LNCaP clone FGC (cell line): ENCODE data around the gene SLC25A21.

Source experiments
- DNase-seq: peaks from one replicate; pipeline ENCODE4 v3.0.0-alpha.2; 2011; ENCODE audit warnings: low read depth
- H3K4me3 ChIP-seq: 2 replicates; pipeline ENCODE4 v1.5.1; 2011; ENCODE audit warnings: mild to moderate bottlenecking, low read depth, low read length, control low read depth
- CTCF ChIP-seq: IDR thresholded peaks from 2 replicates; pipeline ENCODE4 v1.5.1; 2012; ENCODE audit warnings: mild to moderate bottlenecking; ENCODE audit not compliant: control insufficient read depth, insufficient read depth; ENCODE audit errors: extremely low read depth

The SLC25A21 gene

GRCh38 chr14:37203423-37203822, 31.0 kb upstream of the SLC25A21 start:
- H3K4me3 ChIP-seq = no peak overlapping the region
- no peak for TF ChIP-seq CTCF
- no peak for DNase-seq

- DNase-seq = no peak
- no peak for TF ChIP-seq CTCF
- H3K4me3 ChIP-seq = no peak overlapping the region
Observed at GRCh38 chr14:37202812-37203211, 30.4 kb upstream of the SLC25A21 start.

- DNase-seq = no peak
- H3K4me3 ChIP-seq = no peak overlapping the region
- no peak for TF ChIP-seq CTCF
Observed at GRCh38 chr14:37202265-37202664, 29.9 kb upstream of the SLC25A21 start.

- DNase-seq = no peak
- TF ChIP-seq CTCF = no peak
- no peak overlapping the region for H3K4me3 ChIP-seq
Observed at GRCh38 chr14:37201724-37202123, 29.3 kb upstream of the SLC25A21 start.

- TF ChIP-seq CTCF = no peak
- DNase-seq = no peak
- peak overlapping the region; percentile 71 for H3K4me3 ChIP-seq
Observed at GRCh38 chr14:37198907-37199306, 26.5 kb upstream of the SLC25A21 start.

- DNase-seq = no peak
- no peak; the same call in 1 of the 2 replicates for TF ChIP-seq CTCF
- H3K4me3 ChIP-seq = peak overlapping the region; percentile 71
Observed at GRCh38 chr14:37198273-37198598, 25.8 kb upstream of the SLC25A21 start.

GRCh38 chr14:37197421-37198272, 25.2 kb upstream of the SLC25A21 start, which contains the start of gene MIPOL1:
MIPOL1 (plus strand) TSS chr14:37197937; CDS start chr14:37247889, 49,952 bp downstream.
- peak; percentile 40; the same call in 1 of the 2 replicates for TF ChIP-seq CTCF
- peak within 1 kb of the TSS; percentile 71 for H3K4me3 ChIP-seq
- DNase-seq = peak; percentile 70
